HEK293 (cell line): ENCODE results near the gene ZDHHC8.

Experiments
- KLF10 ChIP-seq: fragments of 450-650 bp; IDR thresholded peaks from 2 replicates; pipeline ENCODE4 v1.5.1; 2018; ENCODE audit warnings: missing biosample characterization, mild to moderate bottlenecking, missing genetic modification characterization
- ZBTB1 ChIP-seq: fragments of 450-650 bp; formaldehyde crosslinking; IDR thresholded peaks from 2 replicates; pipeline ENCODE4 v1.5.1; 2016; ENCODE audit warnings: missing biosample characterization, missing genetic modification characterization
- ZBTB8A ChIP-seq: fragments of 450-650 bp; formaldehyde crosslinking; IDR thresholded peaks from 2 replicates; pipeline ENCODE4 v1.5.1; 2016; ENCODE audit warnings: missing biosample characterization, missing genetic modification characterization
- ZNF354C ChIP-seq: fragments of 450-650 bp; formaldehyde crosslinking; IDR thresholded peaks from 2 replicates; pipeline ENCODE4 v1.5.1; 2016; ENCODE audit warnings: missing biosample characterization, missing genetic modification characterization, low read depth, borderline replicate concordance
- ZNF555 ChIP-seq: fragments of 450-650 bp; formaldehyde crosslinking; conservative IDR thresholded peaks from 2 replicates; pipeline ENCODE4 v1.5.1; 2017; ENCODE audit warnings: missing biosample characterization, mild to moderate bottlenecking, missing genetic modification characterization, inconsistent platforms
- ZNF621 ChIP-seq: fragments of 450-650 bp; formaldehyde crosslinking; IDR thresholded peaks from 2 replicates; pipeline ENCODE4 v1.5.1; 2017; ENCODE audit warnings: missing biosample characterization, missing genetic modification characterization
- ZNF768 ChIP-seq: fragments of 450-650 bp; formaldehyde crosslinking; IDR thresholded peaks from 2 replicates; pipeline ENCODE4 v1.5.1; 2018; ENCODE audit warnings: missing biosample characterization, mild to moderate bottlenecking, missing genetic modification characterization
- ZNF830 ChIP-seq: fragments of 450-650 bp; IDR thresholded peaks from 2 replicates; pipeline ENCODE4 v1.5.0; 2018; ENCODE audit warnings: missing biosample characterization, missing genetic modification characterization, low read depth, mild to moderate bottlenecking, moderate library complexity
- ZXDB ChIP-seq: fragments of 450-650 bp; formaldehyde crosslinking; IDR thresholded peaks from 2 replicates; pipeline ENCODE4 v1.5.1; 2016; ENCODE audit warnings: missing biosample characterization, missing genetic modification characterization
- TF ChIP-seq, protein P1 (sequence below): fragments of 450-650 bp; formaldehyde crosslinking; IDR thresholded peaks from 2 replicates; pipeline ENCODE4 v1.5.1; 2016; ENCODE audit warnings: missing biosample characterization, missing genetic modification characterization

DNA sequence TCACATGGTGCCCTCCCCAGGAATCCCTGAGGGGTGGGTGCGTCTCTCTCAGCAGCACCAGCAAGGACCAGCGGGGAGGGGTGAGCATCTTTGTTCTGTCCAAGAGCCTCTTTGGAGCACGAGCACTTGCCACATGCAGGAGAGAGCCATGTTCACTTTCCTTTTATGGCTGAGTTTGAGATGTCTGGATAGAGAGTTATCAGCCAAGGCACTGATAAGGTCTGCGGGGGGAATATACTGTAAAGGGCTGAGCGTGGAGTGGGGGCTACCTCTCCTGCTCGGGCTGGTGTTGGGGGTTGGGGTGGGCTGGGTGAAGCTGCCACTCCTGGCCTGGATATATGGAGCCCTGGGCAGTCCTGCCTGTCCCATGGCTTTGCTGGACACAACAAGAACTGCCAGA is 54.1 kb downstream of the ZDHHC8 start:
- no peak for TF ChIP-seq ZNF354C
- no peak for TF ChIP-seq KLF10 (tag by site-specific recombination)
- no peak for TF ChIP-seq ZBTB1 (tag by site-specific recombination)
- no peak for TF ChIP-seq ZNF768 (tag by site-specific recombination)
- no peak for TF ChIP-seq ZNF621 (tag by site-specific recombination)
- no peak for TF ChIP-seq ZBTB8A (tag by site-specific recombination)
- TF ChIP-seq ZNF555 (tag by site-specific recombination) = no peak
- TF ChIP-seq, protein P1, sequence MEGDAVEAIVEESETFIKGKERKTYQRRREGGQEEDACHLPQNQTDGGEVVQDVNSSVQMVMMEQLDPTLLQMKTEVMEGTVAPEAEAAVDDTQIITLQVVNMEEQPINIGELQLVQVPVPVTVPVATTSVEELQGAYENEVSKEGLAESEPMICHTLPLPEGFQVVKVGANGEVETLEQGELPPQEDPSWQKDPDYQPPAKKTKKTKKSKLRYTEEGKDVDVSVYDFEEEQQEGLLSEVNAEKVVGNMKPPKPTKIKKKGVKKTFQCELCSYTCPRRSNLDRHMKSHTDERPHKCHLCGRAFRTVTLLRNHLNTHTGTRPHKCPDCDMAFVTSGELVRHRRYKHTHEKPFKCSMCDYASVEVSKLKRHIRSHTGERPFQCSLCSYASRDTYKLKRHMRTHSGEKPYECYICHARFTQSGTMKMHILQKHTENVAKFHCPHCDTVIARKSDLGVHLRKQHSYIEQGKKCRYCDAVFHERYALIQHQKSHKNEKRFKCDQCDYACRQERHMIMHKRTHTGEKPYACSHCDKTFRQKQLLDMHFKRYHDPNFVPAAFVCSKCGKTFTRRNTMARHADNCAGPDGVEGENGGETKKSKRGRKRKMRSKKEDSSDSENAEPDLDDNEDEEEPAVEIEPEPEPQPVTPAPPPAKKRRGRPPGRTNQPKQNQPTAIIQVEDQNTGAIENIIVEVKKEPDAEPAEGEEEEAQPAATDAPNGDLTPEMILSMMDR (tag by site-specific recombination) = no peak
- TF ChIP-seq ZXDB (tag by site-specific recombination) = no peak
- no peak for TF ChIP-seq ZNF830 (tag by site-specific recombination)
